H9 (cell line): ENCODE data around the gene BCAS3. TPM values are rescaled to one million over a fixed set of nuclear protein-coding genes. Genes with fewer than 3 reads are reported as not detected.

Experiments used
- DNase-seq: peaks from one replicate; pipeline ENCODE4 v3.0.0-alpha.2; 2017
- H2AFZ ChIP-seq: one replicate; pipeline ENCODE4 v1.6.1; 2013; ENCODE audit warnings: mild to moderate bottlenecking, low read length, control low read depth, moderate library complexity
- H2AK5ac ChIP-seq: 2 replicates; pipeline ENCODE4 v1.6.1; 2013; ENCODE audit warnings: low read length, control low read depth, mixed read lengths; ENCODE audit not compliant: insufficient read length
- H2BK120ac ChIP-seq: one replicate; pipeline ENCODE4 v1.6.1; 2013; ENCODE audit warnings: low read depth, mild to moderate bottlenecking, low read length, control low read depth, inconsistent platforms; ENCODE audit not compliant: poor library complexity, severe bottlenecking
- H2BK12ac ChIP-seq: 2 replicates; pipeline ENCODE4 v1.6.1; 2013; ENCODE audit warnings: low read length, control low read depth, mixed read lengths, low read depth; ENCODE audit not compliant: insufficient read length
- H2BK15ac ChIP-seq: 2 replicates; pipeline ENCODE4 v1.6.1; 2013; ENCODE audit warnings: low read depth, low read length, control low read depth
- H2BK20ac ChIP-seq: one replicate; pipeline ENCODE4 v1.6.1; 2013; ENCODE audit warnings: low read depth, mild to moderate bottlenecking, low read length, control low read depth, inconsistent platforms; ENCODE audit not compliant: poor library complexity, severe bottlenecking
- H2BK5ac ChIP-seq: 2 replicates; pipeline ENCODE4 v1.6.1; 2013; ENCODE audit warnings: low read length, control low read depth, mixed read lengths; ENCODE audit not compliant: insufficient read length
- H3K14ac ChIP-seq: 2 replicates; pipeline ENCODE4 v1.6.1; 2013; ENCODE audit warnings: low read length, control low read depth; ENCODE audit not compliant: insufficient read depth
- H3K18ac ChIP-seq: 2 replicates; pipeline ENCODE4 v1.6.1; 2013; ENCODE audit warnings: low read depth, mild to moderate bottlenecking, mixed read lengths, low read length, control low read depth; ENCODE audit not compliant: insufficient read length
- H3K23ac ChIP-seq: 2 replicates; pipeline ENCODE4 v1.6.1; 2013; ENCODE audit warnings: low read length, control low read depth, mixed read lengths, low read depth; ENCODE audit not compliant: insufficient read length
- H3K23me2 ChIP-seq: 2 replicates; pipeline ENCODE4 v1.6.1; 2013; ENCODE audit warnings: low read depth, mild to moderate bottlenecking, mixed read lengths, low read length, control low read depth; ENCODE audit not compliant: insufficient read length, poor library complexity, severe bottlenecking
- H3K27ac ChIP-seq: 2 replicates; pipeline ENCODE4 v1.5.1; 2013; ENCODE audit warnings: low read length, control low read depth, mixed read lengths, low read depth; ENCODE audit not compliant: insufficient read length
- H3K27me3 ChIP-seq: 2 replicates; pipeline ENCODE4 v1.6.1; 2013; ENCODE audit warnings: low read length, control low read depth, inconsistent platforms; ENCODE audit not compliant: insufficient read depth
- H3K4ac ChIP-seq: 2 replicates; pipeline ENCODE4 v1.6.1; 2013; ENCODE audit warnings: low read depth, mild to moderate bottlenecking, control low read depth, inconsistent platforms, low read length, moderate library complexity
- H3K4me1 ChIP-seq: 2 replicates; pipeline ENCODE4 v1.6.1; 2013; ENCODE audit warnings: low read length, control low read depth, inconsistent platforms; ENCODE audit not compliant: insufficient read depth
- H3K4me2 ChIP-seq: 2 replicates; pipeline ENCODE4 v1.6.1; 2013; ENCODE audit warnings: low read length, control low read depth, mixed read lengths; ENCODE audit not compliant: insufficient read length, insufficient read depth
- H3K56ac ChIP-seq: 2 replicates; pipeline ENCODE4 v1.6.1; 2013; ENCODE audit warnings: low read depth, mild to moderate bottlenecking, mixed read lengths, low read length, control low read depth; ENCODE audit not compliant: insufficient read length
- H3K79me1 ChIP-seq: 2 replicates; pipeline ENCODE4 v1.6.1; 2013; ENCODE audit warnings: low read depth, mild to moderate bottlenecking, moderate library complexity, low read length, control low read depth, inconsistent platforms; ENCODE audit not compliant: insufficient read depth, poor library complexity, severe bottlenecking
- H3K79me2 ChIP-seq: 2 replicates; pipeline ENCODE4 v1.6.1; 2013; ENCODE audit warnings: low read length, control low read depth, inconsistent platforms; ENCODE audit not compliant: insufficient read depth
- H3K9ac ChIP-seq: 2 replicates; pipeline ENCODE4 v1.6.1; 2013; ENCODE audit warnings: low read length, control low read depth, mixed read lengths; ENCODE audit not compliant: insufficient read length; ENCODE audit errors: extremely low read depth
- H3K9me3 ChIP-seq: one replicate; pipeline ENCODE4 v1.6.1; 2013; ENCODE audit warnings: low read depth, low read length, inconsistent platforms; ENCODE audit not compliant: control insufficient read depth
- H3T11ph ChIP-seq: one replicate; pipeline ENCODE4 v1.6.1; 2013; ENCODE audit warnings: mild to moderate bottlenecking, low read length, control low read depth, inconsistent platforms
- H4K20me1 ChIP-seq: one replicate; pipeline ENCODE4 v1.6.1; 2013; ENCODE audit not compliant: control insufficient read depth, insufficient read length, insufficient read depth
- H4K5ac ChIP-seq: 2 replicates; pipeline ENCODE4 v1.6.1; 2013; ENCODE audit warnings: low read depth, mild to moderate bottlenecking, mixed read lengths, low read length, control low read depth; ENCODE audit not compliant: insufficient read length
- H4K8ac ChIP-seq: replicated peaks from 2 replicates; pipeline ENCODE4 v1.6.1; 2013; ENCODE audit warnings: low read length, control low read depth, mixed read lengths, low read depth; ENCODE audit not compliant: insufficient read length
- H4K91ac ChIP-seq: 2 replicates; pipeline ENCODE4 v1.6.1; 2013; ENCODE audit warnings: low read depth, mild to moderate bottlenecking, moderate library complexity, mixed read lengths, low read length, control low read depth; ENCODE audit not compliant: insufficient read length
- H3K27ac Mint-ChIP-seq, 3 experiments: 2 replicates in 2 of 3; 3 replicates in 1 of 3; pipeline ENCODE4 v1.8.0; 2020 to 2021; ENCODE audit warnings: mixed read lengths in 3 of 3, mild to moderate bottlenecking in 1 of 3, moderate library complexity in 1 of 3
- H3K27me3 Mint-ChIP-seq: 2 replicates; pipeline ENCODE4 v1.8.0; 2021; ENCODE audit warnings: low read depth, mild to moderate bottlenecking, moderate library complexity, mixed read lengths
- H3K36me3 Mint-ChIP-seq, 3 experiments: 2 replicates in 2 of 3; 3 replicates in 1 of 3; pipeline ENCODE4 v1.8.0; 2020 to 2021; ENCODE audit warnings: low read depth in 3 of 3, mixed read lengths in 3 of 3; ENCODE audit not compliant: insufficient read depth in 1 of 3
- H3K4me1 Mint-ChIP-seq, 2 experiments: 2 replicates each; pipeline ENCODE4 v1.8.0; 2020; ENCODE audit warnings: mixed read lengths in 2 of 2
- H3K4me3 Mint-ChIP-seq, 2 experiments: 2 replicates in 1 of 2; 3 replicates in 1 of 2; pipeline ENCODE4 v1.8.0; 2020 to 2021; ENCODE audit warnings: mild to moderate bottlenecking in 2 of 2, mixed read lengths in 2 of 2, moderate library complexity in 1 of 2
- H3K9me3 Mint-ChIP-seq, 2 experiments: 2 replicates in 1 of 2; 3 replicates in 1 of 2; pipeline ENCODE4 v1.8.0; 2020; ENCODE audit warnings: mild to moderate bottlenecking in 2 of 2, mixed read lengths in 2 of 2, moderate library complexity in 1 of 2
- CTCF ChIP-seq: fragments of 200-600 bp; sonication (generic); conservative IDR thresholded peaks from 3 replicates; pipeline ENCODE4 v1.8.0; 2021; ENCODE audit warnings: antibody characterized with exemption, mild to moderate bottlenecking
- WGBS: extraction: QIAGEN DNeasy Blood & Tissue Kit; methylation state at CpG from one replicate; pipeline ENCODE4 v1.1.7; 2013; ENCODE audit warnings: missing lambda C conversion rate, low lambda C conversion rate, mixed read lengths; ENCODE audit not compliant: insufficient read length; ENCODE audit errors: extremely low coverage; 5-methylcytosine and 5-hydroxymethylcytosine counted together
- total RNA-seq: library from RNA; stranded (reverse); gene quantifications from 2 replicates; pipeline ENCODE4 v1.2.1, GENCODE V29; 2021

Gene BCAS3
- total RNA-seq, 1 experiment from 2014 or later, result 22.4 TPM

- H3K9me3 ChIP-seq, result no peaks in the 10 kb centered on the region
- no peak overlapping the region for H2BK5ac ChIP-seq
- no CpG with 5 or more reads among the region's 1 CpG for WGBS
- peaks cover 0 to 6% of the 10 kb centered on the region in 2 experiments; a peak in 3 of 5 replicates for H3K9me3 Mint-ChIP-seq
- H3T11ph ChIP-seq, result no peak overlapping the region
- no peak overlapping the region for H3K4ac ChIP-seq
- H4K8ac ChIP-seq, result no peak overlapping the region
- H3K27ac Mint-ChIP-seq, result no peak overlapping the region
- no peak overlapping the region for H2BK12ac ChIP-seq
- no peak overlapping the region for H3K23ac ChIP-seq
- H2AFZ ChIP-seq, result no peak overlapping the region
- no peak overlapping the region for H4K91ac ChIP-seq
- no peak overlapping the region for H2BK120ac ChIP-seq
- H3K56ac ChIP-seq, result no peak overlapping the region
- H3K27me3 ChIP-seq, result no peaks in the 10 kb centered on the region
- H2BK15ac ChIP-seq, result no peak overlapping the region
- H2AK5ac ChIP-seq, result no peak overlapping the region
- no peaks in the 10 kb centered on the region for H3K23me2 ChIP-seq
- no peaks in the 10 kb centered on the region for H4K20me1 ChIP-seq
- no peak for DNase-seq
- H3K4me1 Mint-ChIP-seq, result peaks cover 15 to 22% of the 10 kb centered on the region in 2 experiments
- no peak overlapping the region for H3K4me2 ChIP-seq
- H3K4me1 ChIP-seq, result no peaks in the 10 kb centered on the region
- H3K9ac ChIP-seq, result no peak overlapping the region
- H3K27ac ChIP-seq, result no peak overlapping the region
- no peaks in the 10 kb centered on the region for H3K79me1 ChIP-seq
- no peaks in the 10 kb centered on the region for H3K27me3 Mint-ChIP-seq
- H3K79me2 ChIP-seq, result no peaks in the 10 kb centered on the region
- H3K14ac ChIP-seq, result no peak overlapping the region
- no peak overlapping the region for H3K4me3 Mint-ChIP-seq
- H3K18ac ChIP-seq, result no peak overlapping the region
- no peak overlapping the region for H2BK20ac ChIP-seq
- no peak overlapping the region for H4K5ac ChIP-seq
- no peak for TF ChIP-seq CTCF
- peaks cover 3 to 6% (median 3%) of the 10 kb centered on the region in 3 experiments; a peak in 4 of 7 replicates for H3K36me3 Mint-ChIP-seq
Observed at GRCh38 chr17:60751884-60752283, 74.2 kb downstream of the BCAS3 start.
